T-helper 1 cell treated with Interleukin-12 subunit alpha and Interleukin-12 subunit beta and Interleukin-4 antibody, amounts not matched to agents 30 ng/mL and 1 ng/mL, for 36 hours (primary cell): ENCODE measurements around the gene GPR161. TPM values are rescaled to one million over a fixed set of nuclear protein-coding genes. Genes with fewer than 3 reads are reported as not detected.

Experiments
- intact Hi-C: fragments of 100-400 bp; cut with micrococcal nuclease; formaldehyde crosslinking; loops from one replicate; pipeline ENCODE4 v1.15.1; 2024
- total RNA-seq: library from RNA; stranded (reverse); gene quantifications from 2 replicates; pipeline ENCODE4 v1.2.3, GENCODE V29; 2022

The GPR161 gene
- total RNA-seq, 1 donor from 2014 or later: 0.56 TPM

DNA sequence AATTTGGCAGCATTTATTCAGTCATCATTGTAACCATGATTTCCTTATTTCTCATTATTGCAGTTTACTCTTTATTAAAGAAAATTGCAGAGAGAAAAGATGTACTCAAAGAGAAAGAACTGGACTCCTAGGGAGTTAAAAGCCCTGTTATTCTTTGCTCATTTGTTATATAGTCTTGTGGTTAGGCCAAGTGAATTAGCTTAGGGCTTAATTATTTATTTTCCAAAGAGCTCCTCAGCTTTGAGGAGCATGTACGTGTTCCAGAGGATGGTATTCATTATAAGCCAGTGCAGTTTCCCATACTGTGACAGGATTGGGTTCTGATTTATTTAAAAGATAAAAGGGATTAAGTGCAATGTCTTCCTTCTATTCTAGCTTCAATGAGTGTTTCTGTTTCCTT lies 86.4 kb downstream of the GPR161 start:
- intact Hi-C loops: no loop called here

DNA sequence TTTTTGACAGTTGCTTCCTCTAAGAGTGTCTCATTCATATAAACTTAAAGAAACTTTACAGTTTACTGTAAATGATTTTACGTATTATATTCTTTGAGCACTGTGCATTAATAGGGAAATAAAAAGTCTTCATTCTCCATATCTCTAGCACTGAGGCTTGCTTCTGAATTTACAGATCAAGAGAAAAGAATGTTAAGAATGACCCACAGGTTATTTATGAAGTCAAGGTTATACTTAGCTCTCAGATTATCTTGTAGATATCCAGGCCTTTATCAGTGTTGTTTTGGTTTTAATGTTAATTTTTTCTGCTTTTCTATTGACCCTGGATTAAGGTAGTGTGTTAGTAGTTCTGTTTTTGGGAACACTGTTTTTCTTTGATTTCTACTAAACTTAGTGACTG lies 91.4 kb downstream of the GPR161 start:
- intact Hi-C loops: no loop called here

DNA sequence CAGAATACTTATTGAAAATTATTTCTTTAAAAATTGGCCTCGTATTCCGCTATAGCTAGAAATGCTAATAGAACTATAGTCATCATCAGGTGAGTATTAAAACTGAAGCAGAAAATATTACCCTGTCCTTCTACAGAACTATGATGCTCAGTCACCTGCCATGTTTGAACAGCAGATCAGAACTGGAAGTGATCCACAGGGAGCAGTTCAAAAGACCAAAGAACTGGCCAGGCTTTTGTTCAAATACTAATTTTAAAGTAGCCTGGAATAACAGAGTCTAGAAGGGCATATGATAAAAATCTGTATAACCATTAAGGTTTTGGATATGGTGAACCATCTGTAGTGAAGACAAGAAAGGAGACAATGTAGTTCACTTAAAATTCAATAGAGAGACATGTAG lies 94.4 kb downstream of the GPR161 start:
- intact Hi-C loops: no loop called here

DNA sequence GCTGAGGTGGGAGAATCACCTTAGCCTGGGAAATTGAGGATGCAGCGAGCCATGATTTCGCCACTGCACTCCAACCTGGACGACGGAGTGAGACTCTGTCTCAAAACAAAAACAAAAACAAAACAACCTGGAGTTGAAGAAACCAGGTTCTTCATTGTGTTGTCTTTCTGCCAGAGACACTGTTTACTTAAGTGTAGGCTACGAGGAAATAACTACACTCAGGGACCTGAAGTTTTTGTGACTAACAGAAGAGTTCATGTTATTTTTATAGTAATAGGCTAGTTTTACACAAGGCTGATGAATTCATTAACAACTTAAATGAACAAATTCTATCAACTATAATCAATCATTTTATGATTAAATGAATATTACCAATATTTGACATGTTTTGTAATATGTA lies 101.4 kb downstream of the GPR161 start:
- intact Hi-C loops: no loop called here

DNA sequence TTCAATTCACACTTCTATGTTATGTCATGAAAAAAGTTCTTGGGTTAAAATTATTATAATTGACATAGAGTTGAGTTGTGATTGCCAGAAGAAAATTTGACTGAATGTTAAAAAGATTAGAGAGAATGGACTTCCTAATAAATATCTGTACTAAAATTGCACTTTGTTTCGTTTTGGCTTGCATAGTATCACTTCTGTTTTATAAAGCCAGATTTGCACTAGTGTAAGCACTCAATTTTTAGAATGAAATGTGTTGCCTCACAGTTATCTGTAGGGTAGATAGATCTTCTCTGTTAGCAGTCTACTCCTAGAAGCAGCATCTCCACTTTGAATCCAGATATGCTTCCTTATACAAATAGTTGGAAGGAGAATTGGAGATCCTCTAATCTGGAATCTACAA lies 104.7 kb downstream of the GPR161 start:
- intact Hi-C loops: no loop called here

DNA sequence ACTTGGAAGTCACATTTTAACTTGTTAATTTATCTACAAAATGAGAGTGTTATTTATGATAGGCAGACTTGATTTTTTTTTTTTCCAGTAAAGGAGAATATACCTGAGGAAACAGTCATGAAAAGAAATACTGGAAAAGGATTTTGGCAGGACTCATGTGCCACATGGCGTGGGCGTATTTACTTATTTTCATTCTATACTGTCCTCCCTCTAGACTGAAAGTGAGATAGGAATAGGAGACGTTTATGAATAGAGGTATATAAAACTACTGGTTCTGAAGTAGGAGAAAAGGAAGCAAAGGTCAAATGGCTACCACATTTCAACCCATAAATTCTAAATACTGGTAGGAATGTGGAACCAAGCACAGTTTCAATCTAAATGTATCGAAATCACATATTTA lies 105.1 kb downstream of the GPR161 start:
- intact Hi-C loops: no loop called here

DNA sequence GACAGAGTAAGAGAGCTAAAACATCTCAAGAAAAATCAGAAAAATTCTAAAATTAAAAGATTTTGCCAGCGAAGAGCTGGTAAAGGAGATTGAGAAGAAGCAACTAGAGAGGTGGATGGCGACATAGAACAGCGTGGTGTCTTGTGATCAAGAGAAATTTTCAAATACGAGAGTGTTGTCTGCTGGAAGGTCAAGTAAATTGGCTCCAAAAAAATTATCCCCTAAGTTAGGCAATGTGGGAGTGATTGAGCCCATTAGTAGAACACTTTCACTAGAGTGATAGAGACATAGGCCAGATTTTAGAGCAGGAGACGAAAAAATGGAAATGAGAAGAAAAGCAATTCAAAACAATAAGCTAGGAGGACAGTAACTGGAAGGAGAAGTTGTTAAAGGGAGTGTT lies 105.5 kb downstream of the GPR161 start:
- intact Hi-C loops: no loop called here

Other genes starting within 250 kb of the GPR161 start
- 0.07 and 0.46 TPM in 2 replicates for gene ADCY10, start 222.8 kb downstream of the GPR161 start, total RNA-seq
- 21.6 and 22.9 TPM in 2 replicates for gene DCAF6, start 200.2 kb downstream of the GPR161 start, total RNA-seq
- gene MPC2, start 199.9 kb downstream of the GPR161 start, total RNA-seq: 45.3 and 51.7 TPM in 2 replicates
- gene TIPRL, start 42.0 kb upstream of the GPR161 start, total RNA-seq: 46.1 and 47.5 TPM in 2 replicates
- 84.5 and 86.4 TPM in 2 replicates for gene SFT2D2, start 89.1 kb upstream of the GPR161 start, total RNA-seq
- gene TBX19, start 143.9 kb upstream of the GPR161 start, total RNA-seq: 2.5 and 3.0 TPM in 2 replicates